Upper lobe of left lung (tissue), 6 donors: ENCODE results near the gene DUOX1. TPM values are rescaled to one million over a fixed set of nuclear protein-coding genes. Genes with fewer than 3 reads are reported as not detected.

Experiments
- ATAC-seq, 2 donors: fragments of 200-7000 bp; cut with Tn5 transposase; one replicate each; pipeline ENCODE4 v1.9.1; 2022; ENCODE audit warnings: mild to moderate bottlenecking in 2 of 2, moderate library complexity in 2 of 2; ENCODE audit not compliant: low FRiP score in 2 of 2
- DNase-seq, 2 donors: peaks; one replicate each; pipeline ENCODE4 v3.0.0-alpha.2; 2019 to 2020
- H3K27ac ChIP-seq, 4 donors: fragments of 200-600 bp; sonication (generic); one replicate each; pipeline ENCODE4 v1.5.1; 2016 to 2019
- H3K27me3 ChIP-seq, 4 donors: fragments of 200-600 bp; sonication (generic); one replicate each; pipeline ENCODE4 v1.5.1; 2017 to 2019
- H3K36me3 ChIP-seq, 4 donors: fragments of 200-600 bp; sonication (generic); one replicate each; pipeline ENCODE4 v1.5.1; 2016 to 2019
- H3K4me1 ChIP-seq, 4 donors: fragments of 200-600 bp; sonication (generic); one replicate each; pipeline ENCODE4 v1.5.1; 2018 to 2019
- H3K4me3 ChIP-seq, 4 donors: fragments of 200-600 bp; sonication (generic); one replicate each; pipeline ENCODE4 v1.5.1; 2017 to 2019; ENCODE audit warnings: mild to moderate bottlenecking in 2 of 4, moderate library complexity in 1 of 4
- H3K9me3 ChIP-seq, 4 donors: fragments of 200-600 bp; sonication (generic); one replicate each; pipeline ENCODE4 v1.5.1; 2018 to 2019
- CTCF ChIP-seq, 6 experiments: fragments of 450-650 bp in 4 of 6; fragments of 200-600 bp in 2 of 6; sonication (generic) in 2 of 6; IDR thresholded peaks; one replicate each; pipeline ENCODE4 v1.5.1; 2016 to 2019; ENCODE audit warnings: antibody characterized with exemption in 6 of 6
- EP300 ChIP-seq, 4 donors: sonication (generic); formaldehyde crosslinking; IDR thresholded peaks; one replicate each; pipeline ENCODE4 v1.5.1; 2017; ENCODE audit warnings: antibody characterized with exemption in 4 of 4, control low read depth in 2 of 4
- POLR2A ChIP-seq, 4 donors: fragments of 450-650 bp; IDR thresholded peaks; one replicate each; pipeline ENCODE4 v1.5.1; 2016 to 2017; ENCODE audit warnings: antibody characterized with exemption in 4 of 4, mild to moderate bottlenecking in 2 of 4
- POLR2AphosphoS5 ChIP-seq, 2 donors: sonication (generic); formaldehyde crosslinking; IDR thresholded peaks; one replicate each; pipeline ENCODE4 v1.5.1; 2017; ENCODE audit warnings: antibody characterized with exemption in 2 of 2
- WGBS, 2 donors: methylation state at CpG; one replicate each; pipeline ENCODE4 v1.1.5; 2017 to 2018; 5-methylcytosine and 5-hydroxymethylcytosine counted together
- total RNA-seq, 6 donors: library from RNA; depleted of rRNA in 4 of 6; stranded (reverse); fragments of >200 nt in 4 of 6; gene quantifications; one replicate each; pipeline versions ENCODE4 v1.1.0 to v1.2.1, GENCODE V29; 2016 to 2021
- donor health status: DM: no; HTN: no; CAD: no; lungs with moderate emphysema.
- donor health status: DM: no; HTN: yes; CAD: no; lungs with severe emphysema.

DUOX1 gene
- total RNA-seq, 6 donors from 2014 or later: 215 to 1,314 (median 495) TPM

GRCh38 chr15:45180201-45180600 is 50.4 kb downstream of the DUOX1 start:
- Histone ChIP-seq H3K27me3 (no peaks in the 10 kb centered on the region), H3K4me1 (peaks cover 4 to 18% (median 8%) of the 10 kb centered on the region in 4 donors), H3K9me3 (no peaks in the 10 kb centered on the region), H3K27ac (no peak overlapping the region), H3K4me3 (no peak overlapping the region), H3K36me3 (peaks cover 0 to under 1% (median 0%) of the 10 kb centered on the region in 4 donors)
- DNase-seq: no peak
- WGBS, 2 donors: 64 to 66% methylated on average over 7 of the region's 7 CpGs
- ATAC-seq: no peak
- no peak for TF ChIP-seq EP300 (IDR thresholded peaks at IDR 0.05)
- TF ChIP-seq POLR2A (IDR thresholded peaks at IDR 0.05): no peak
- no peak for TF ChIP-seq CTCF (IDR thresholded peaks at IDR 0.05)
- TF ChIP-seq POLR2AphosphoS5 (IDR thresholded peaks at IDR 0.05): no peak

GRCh38 chr15:45180648-45181436 is 51.0 kb downstream of the DUOX1 start:
- Histone ChIP-seq H3K4me3 (no peak overlapping the region), H3K4me1 (peaks cover 4 to 18% (median 8%) of the 10 kb centered on the region in 4 donors), H3K9me3 (no peaks in the 10 kb centered on the region), H3K27me3 (no peaks in the 10 kb centered on the region), H3K36me3 (no peaks in the 10 kb centered on the region), H3K27ac (no peak overlapping the region)
- 94 to 97% methylated on average over 4 to 5 of the region's 8 CpGs for WGBS, 2 donors
- TF ChIP-seq EP300 (IDR thresholded peaks at IDR 0.05) (no peak), POLR2A (IDR thresholded peaks at IDR 0.05) (no peak), CTCF (IDR thresholded peaks at IDR 0.05) (no peak), POLR2AphosphoS5 (IDR thresholded peaks at IDR 0.05) (no peak)
- DNase-seq (peak in 1 of 2 donors; percentile 69), ATAC-seq (no peak)

GRCh38 chr15:45181491-45182285 is 51.9 kb downstream of the DUOX1 start:
- no peaks in the 10 kb centered on the region for H3K9me3 ChIP-seq
- WGBS, 2 donors: 62 to 73% methylated on average over 9 of the region's 9 CpGs
- H3K27me3 ChIP-seq: no peaks in the 10 kb centered on the region
- H3K36me3 ChIP-seq: no peaks in the 10 kb centered on the region
- peaks cover 7 to 22% (median 11%) of the 10 kb centered on the region in 4 donors for H3K4me1 ChIP-seq
- no peak overlapping the region for H3K27ac ChIP-seq
- ATAC-seq (no peak), DNase-seq (no peak)
- TF ChIP-seq EP300 (IDR thresholded peaks at IDR 0.05) (no peak), POLR2A (IDR thresholded peaks at IDR 0.05) (no peak), CTCF (IDR thresholded peaks at IDR 0.05) (no peak), POLR2AphosphoS5 (IDR thresholded peaks at IDR 0.05) (no peak)
- H3K4me3 ChIP-seq: no peak overlapping the region

- Histone ChIP-seq H3K27me3 (peaks cover 0 to 3% (median 1%) of the 10 kb centered on the region in 4 donors), H3K36me3 (no peaks in the 10 kb centered on the region), H3K9me3 (no peaks in the 10 kb centered on the region), H3K4me1 (peaks cover 8 to 35% (median 18%) of the 10 kb centered on the region in 4 donors), H3K4me3 (no peak overlapping the region), H3K27ac (no peak overlapping the region)
- ATAC-seq (no peak), DNase-seq (no peak)
- TF ChIP-seq EP300 (IDR thresholded peaks at IDR 0.05): no peak
- TF ChIP-seq POLR2AphosphoS5 (IDR thresholded peaks at IDR 0.05): no peak
- no peak for TF ChIP-seq CTCF (IDR thresholded peaks at IDR 0.05)
- no peak for TF ChIP-seq POLR2A (IDR thresholded peaks at IDR 0.05)
- 33 to 50% methylated on average over 1 of the region's 1 CpG for WGBS, 2 donors
Measured at GRCh38 chr15:45182996-45183395, 53.2 kb downstream of the DUOX1 start.
